Astrocyte (in vitro differentiated cells and primary cell): ENCODE results near the gene ZNF787.

ENCODE experiments used
- EZH2 ChIP-seq: IDR thresholded peaks from 2 replicates; pipeline ENCODE4 v1.6.1; 2012; ENCODE audit warnings: mild to moderate bottlenecking, low read length, inconsistent platforms; ENCODE audit not compliant: insufficient read depth
- TF ChIP-seq, protein P1 (sequence below): IDR thresholded peaks from 2 replicates; pipeline ENCODE4 v1.5.1; 2011; ENCODE audit warnings: low read depth, mild to moderate bottlenecking, inconsistent platforms, low read length, moderate library complexity; ENCODE audit not compliant: insufficient read depth

DNA sequence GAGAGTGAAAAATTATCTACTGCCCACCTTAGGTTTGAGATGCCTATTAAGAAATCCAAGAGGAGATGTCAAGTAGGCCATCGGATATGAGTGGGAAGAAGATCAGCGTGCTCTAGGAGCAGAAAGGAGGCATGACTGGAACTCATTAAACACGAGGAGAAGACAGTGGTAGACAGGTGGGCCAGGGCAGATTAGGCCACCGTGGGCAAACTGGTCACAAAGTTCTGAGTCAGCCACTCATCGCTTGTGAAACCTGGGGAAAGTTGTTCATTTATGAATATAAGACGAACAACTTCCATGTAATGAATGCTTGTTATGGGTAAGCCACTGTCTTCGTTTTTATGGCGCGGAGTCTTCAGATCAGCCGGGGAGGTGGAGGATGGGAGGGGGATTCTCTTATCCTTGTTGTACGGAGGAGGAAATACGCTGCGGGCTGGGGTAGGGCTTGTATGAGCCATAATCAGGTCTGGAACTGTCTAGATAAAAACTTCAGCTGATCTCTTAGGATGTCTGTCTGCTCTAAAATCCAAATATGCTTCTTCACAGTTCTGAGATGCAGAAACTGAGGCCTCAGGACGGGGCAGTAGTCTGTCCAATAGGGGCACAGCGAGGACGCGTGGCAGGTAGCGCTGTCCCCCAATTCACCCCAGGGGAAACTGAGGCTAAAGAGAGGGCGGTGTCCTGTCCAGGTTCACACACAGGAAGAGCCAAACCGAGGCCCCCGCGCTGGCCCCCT is 18.9 kb upstream of the ZNF787 start:
- TF ChIP-seq, protein P1, sequence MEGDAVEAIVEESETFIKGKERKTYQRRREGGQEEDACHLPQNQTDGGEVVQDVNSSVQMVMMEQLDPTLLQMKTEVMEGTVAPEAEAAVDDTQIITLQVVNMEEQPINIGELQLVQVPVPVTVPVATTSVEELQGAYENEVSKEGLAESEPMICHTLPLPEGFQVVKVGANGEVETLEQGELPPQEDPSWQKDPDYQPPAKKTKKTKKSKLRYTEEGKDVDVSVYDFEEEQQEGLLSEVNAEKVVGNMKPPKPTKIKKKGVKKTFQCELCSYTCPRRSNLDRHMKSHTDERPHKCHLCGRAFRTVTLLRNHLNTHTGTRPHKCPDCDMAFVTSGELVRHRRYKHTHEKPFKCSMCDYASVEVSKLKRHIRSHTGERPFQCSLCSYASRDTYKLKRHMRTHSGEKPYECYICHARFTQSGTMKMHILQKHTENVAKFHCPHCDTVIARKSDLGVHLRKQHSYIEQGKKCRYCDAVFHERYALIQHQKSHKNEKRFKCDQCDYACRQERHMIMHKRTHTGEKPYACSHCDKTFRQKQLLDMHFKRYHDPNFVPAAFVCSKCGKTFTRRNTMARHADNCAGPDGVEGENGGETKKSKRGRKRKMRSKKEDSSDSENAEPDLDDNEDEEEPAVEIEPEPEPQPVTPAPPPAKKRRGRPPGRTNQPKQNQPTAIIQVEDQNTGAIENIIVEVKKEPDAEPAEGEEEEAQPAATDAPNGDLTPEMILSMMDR, result no peak
- TF ChIP-seq EZH2, result no peak
